A549 (cell line): ENCODE measurements around the gene TKTL1. TPM values are rescaled to one million over a fixed set of nuclear protein-coding genes. Genes with fewer than 3 reads are reported as not detected.
A peak's percentile ranks its signal among the peaks of the same experiment; 100 is the strongest.

Experiments used
- ATAC-seq, 2 experiments: fragments of 200-7000 bp in 1 of 2; fragments of >200 bp in 1 of 2; cut with Nextera tagmentation in 1 of 2; cut with Tn5 transposase in 1 of 2; 3 replicates each; pipeline versions ENCODE4 v1.8.0 to v1.9.1; 2018 to 2020; ENCODE audit warnings: mild to moderate bottlenecking in 1 of 2, moderate library complexity in 1 of 2
- CTCF ChIA-PET: fragments of 300-600 bp; sonication (Branson Sonifier 250); formaldehyde crosslinking; extraction: SDS; loops from one replicate; lab custom pipeline; 2021; ENCODE audit warnings: antibody characterized with exemption, inconsistent platforms; lab: Yijun Ruan, JAX
- POLR2A ChIA-PET: fragments of 350-600 bp; formaldehyde crosslinking; extraction: SDS; loops from one replicate; lab custom pipeline; 2021; ENCODE audit warnings: antibody characterized with exemption, inconsistent platforms; lab: Yijun Ruan, JAX
- DNase-seq, 2 experiments: peaks; one replicate each; pipeline versions ENCODE4 v3.0.0 to v3.0.0-alpha.2; 2011 to 2016; ENCODE audit warnings: low read depth in 1 of 2, low spot score in 1 of 2
- FAIRE-seq: peaks from 2 replicates; lab custom pipeline; 2011; peaks lifted over from hg19 to GRCh38; lab: Jason Lieb, UNC
- H3K27ac ChIP-seq, 2 experiments: fragments of >200 bp; sonication (Bioruptor Twin); formaldehyde crosslinking; 3 replicates each; pipeline ENCODE4 v1.5.1; 2016 to 2017
- H3K4me1 ChIP-seq: fragments of >200 bp; sonication (Bioruptor Twin); formaldehyde crosslinking; 3 replicates; pipeline ENCODE4 v1.6.1; 2016
- H3K4me2 ChIP-seq: fragments of >200 bp; sonication (Bioruptor Twin); formaldehyde crosslinking; 3 replicates; pipeline ENCODE4 v1.6.1; 2016
- H3K4me3 ChIP-seq: fragments of >200 bp; sonication (Bioruptor Twin); formaldehyde crosslinking; 3 replicates; pipeline ENCODE4 v1.5.1; 2016
- H3K9me3 ChIP-seq: fragments of >200 bp; sonication (Bioruptor Twin); formaldehyde crosslinking; 3 replicates; pipeline ENCODE4 v1.6.1; 2016
- ATOH8 ChIP-seq: fragments of 250-450 bp; sonication (Bioruptor Pico); IDR thresholded peaks from 2 replicates; pipeline ENCODE4 v1.5.0; 2020; ENCODE audit warnings: low read depth, mild to moderate bottlenecking, moderate library complexity
- BCL3 ChIP-seq: fragments of >200 bp; sonication (Bioruptor Twin); formaldehyde crosslinking; IDR thresholded peaks from 3 replicates; pipeline ENCODE4 v1.6.1; 2016
- BHLHE40 ChIP-seq: IDR thresholded peaks from 2 replicates; pipeline ENCODE4 v1.6.1; 2012; ENCODE audit warnings: low read depth, low read length, inconsistent platforms
- E2F6 ChIP-seq: IDR thresholded peaks from 2 replicates; pipeline ENCODE4 v1.6.1; 2012; ENCODE audit warnings: low read depth, borderline replicate concordance
- EHMT2 ChIP-seq: fragments of 200-600 bp; sonication (generic); IDR thresholded peaks from 2 replicates; pipeline ENCODE4 v1.6.1; 2016; ENCODE audit warnings: antibody characterized with exemption, low read depth, mild to moderate bottlenecking, moderate library complexity
- ELK1 ChIP-seq: fragments of 150-350 bp; IDR thresholded peaks from 2 replicates; pipeline ENCODE4 v1.6.1; 2014; ENCODE audit warnings: low read depth, mild to moderate bottlenecking, low read length
- EP300 ChIP-seq, 2 experiments: fragments of >200 bp; sonication (Bioruptor Twin); formaldehyde crosslinking; IDR thresholded peaks; 2 replicates in 1 of 2; 3 replicates in 1 of 2; pipeline ENCODE4 v1.6.1; 2016 to 2017
- ESRRA ChIP-seq: fragments of 150-350 bp; IDR thresholded peaks from 2 replicates; pipeline ENCODE4 v1.6.1; 2014; ENCODE audit warnings: mild to moderate bottlenecking, low read length, borderline replicate concordance
- FOXS1 ChIP-seq: fragments of 250-450 bp; sonication (Bioruptor Pico); IDR thresholded peaks from 2 replicates; pipeline ENCODE4 v1.5.0; 2020; ENCODE audit warnings: mild to moderate bottlenecking, moderate library complexity
- GATA3 ChIP-seq: IDR thresholded peaks from 2 replicates; pipeline ENCODE4 v1.6.1; 2012; ENCODE audit warnings: borderline replicate concordance
- JUN ChIP-seq, 2 experiments: fragments of >200 bp; sonication (Bioruptor Twin); formaldehyde crosslinking; IDR thresholded peaks; 2 replicates in 1 of 2; 3 replicates in 1 of 2; pipeline ENCODE4 v1.6.1; 2016 to 2017
- MAFK ChIP-seq: fragments of 450-650 bp; IDR thresholded peaks from 2 replicates; pipeline ENCODE4 v1.6.1; 2014; ENCODE audit not compliant: partially characterized antibody
- MAX ChIP-seq: IDR thresholded peaks from 2 replicates; pipeline ENCODE4 v1.6.1; 2012
- MYC ChIP-seq: IDR thresholded peaks from 2 replicates; pipeline ENCODE4 v1.6.1; 2012; ENCODE audit warnings: mild to moderate bottlenecking, inconsistent platforms, low read length, improper control_type of control experiment, borderline replicate concordance
- NFE2L2 ChIP-seq: fragments of 150-350 bp; conservative IDR thresholded peaks from 2 replicates; pipeline ENCODE4 v1.6.1; 2014; ENCODE audit warnings: low read length
- NR3C1 ChIP-seq: fragments of >200 bp; sonication (Bioruptor Twin); formaldehyde crosslinking; IDR thresholded peaks from 3 replicates; pipeline ENCODE4 v1.6.1; 2017
- PHF8 ChIP-seq: fragments of 200-600 bp; sonication (generic); IDR thresholded peaks from 2 replicates; pipeline ENCODE4 v1.6.1; 2016; ENCODE audit warnings: low read depth, mild to moderate bottlenecking, antibody characterized with exemption, moderate library complexity, borderline replicate concordance
- POLR2A ChIP-seq: IDR thresholded peaks from 2 replicates; pipeline ENCODE4 v1.6.1; 2012; ENCODE audit warnings: mild to moderate bottlenecking, low read length
- RFX5 ChIP-seq: fragments of 450-650 bp; IDR thresholded peaks from 2 replicates; pipeline ENCODE4 v1.7.1; 2014; ENCODE audit warnings: antibody characterized with exemption, mild to moderate bottlenecking, moderate library complexity
- RNF2 ChIP-seq: fragments of 200-600 bp; sonication (generic); IDR thresholded peaks from 2 replicates; pipeline ENCODE4 v1.6.1; 2016; ENCODE audit warnings: low read depth, mild to moderate bottlenecking, antibody characterized with exemption, moderate library complexity, borderline replicate concordance
- SMC3 ChIP-seq: fragments of >200 bp; sonication (Bioruptor Twin); formaldehyde crosslinking; IDR thresholded peaks from 3 replicates; pipeline ENCODE4 v1.6.1; 2018; ENCODE audit warnings: inconsistent platforms
- SREBF2 ChIP-seq: fragments of 450-650 bp; IDR thresholded peaks from 2 replicates; pipeline ENCODE4 v1.6.1; 2014; ENCODE audit warnings: mild to moderate bottlenecking, moderate library complexity
- TP53 ChIP-seq: fragments of 250-450 bp; sonication (Bioruptor Pico); IDR thresholded peaks from 2 replicates; pipeline ENCODE4 v1.5.0; 2021; ENCODE audit warnings: mild to moderate bottlenecking, moderate library complexity
- USF2 ChIP-seq: fragments of 450-650 bp; IDR thresholded peaks from 2 replicates; pipeline ENCODE4 v1.6.1; 2014; ENCODE audit warnings: antibody characterized with exemption
- WGBS: methylation state at CpG from one replicate; pipeline ENCODE4 v1.1.6; 2017; ENCODE audit errors: missing lambda C conversion rate; 5-methylcytosine and 5-hydroxymethylcytosine counted together
- polyA plus RNA-seq, 4 experiments: library from polyadenylated mRNA; depleted of rRNA in 3 of 4; stranded (reverse); fragments of >200 nt; fragmentation: RNase III in 1 of 4; extraction: RNeasy Plus Mini Kit Qiagen cat#74134 plus additional on column Dnase treatment in 1 of 4; gene quantifications; 2 replicates in 3 of 4; 3 replicates in 1 of 4; pipeline ENCODE4 v1.2.3, GENCODE V29; 2011 to 2017

Gene TKTL1
- polyA plus RNA-seq, 2 of the 4 experiments (the other 2 are of a cell fraction), result 0.14 TPM; not detected in 1

GRCh38 chrX:154376774-154377173, 81.2 kb downstream of the TKTL1 start (continued):
- TF ChIP-seq RNF2 (no peak), FOXS1 (no peak), EHMT2 (no peak), NFE2L2 (no peak), ELK1 (no peak), SMC3 (no peak), NR3C1 (no peak), ATOH8 (CRISPR knock-in tag) (no peak), EP300 (IDR thresholded peaks at IDR 0.05) (no peak), GATA3 (no peak), BHLHE40 (no peak), SREBF2 (no peak), MAFK (no peak)

- ChIA-PET POLR2A (interaction anchor here (0.7 to 1.6 kb wide), 3 partner anchors 7 to 23 kb away, joined by 4 to 11 read pairs (median 9); partner anchors contain the start of gene RPL10), CTCF (interaction anchor here (0.6 to 1.7 kb wide), 2 partner anchors 15 to 163 kb away, joined by 3 to 8 read pairs; no protein-coding TSS in a partner anchor)
- Histone ChIP-seq H3K9me3 (no peaks in the 10 kb centered on the region), H3K4me3 (peak overlapping the region; percentile 53), H3K4me2 (peak overlapping the region; percentile 92), H3K27ac (peak overlapping the region; percentile 89 to 99), H3K4me1 (peaks cover 33% of the 10 kb centered on the region)
- peak in 1 of 2 experiments; percentile 55 for DNase-seq
- peak; percentile 11 to 67 for ATAC-seq
- no peak for TF ChIP-seq NFE2L2
- 0 out of 3 replicates have a peak, but pooled peaks have one; percentile 27 for TF ChIP-seq BCL3
- peak; percentile 45 for TF ChIP-seq MAX
- TF ChIP-seq ATOH8 (CRISPR knock-in tag), result peak; percentile 59; the same call in 1 of the 2 replicates
- TF ChIP-seq RFX5, result no peak
- no peak for TF ChIP-seq USF2
- TF ChIP-seq POLR2A, result peak; percentile 66
- peak; percentile 63 for TF ChIP-seq E2F6
- TF ChIP-seq ELK1, result no peak
- TF ChIP-seq MYC, result peak; percentile 16; the same call in 1 of the 2 replicates
- 0 out of 2 replicates have a peak, but pooled peaks have one; percentile 28 for TF ChIP-seq TP53 (CRISPR knock-in tag)
- TF ChIP-seq PHF8, result peak; percentile 68
- TF ChIP-seq ESRRA, result no peak
- TF ChIP-seq JUN (IDR thresholded peaks at IDR 0.05), result peak; percentile 23 to 58; a peak in 2 of 5 replicates
- FAIRE-seq, result no peak
- 26% methylated on average over 16 of the region's 79 CpGs for WGBS
These were observed 82.6 kb downstream of the TKTL1 start for GRCh38 chrX:154378059-154378798.
